GM10266 (cell line): ENCODE data around the gene PCNT.

Experiments
- DNase-seq: peaks from one replicate; pipeline ENCODE4 v3.0.0; 2012; ENCODE audit errors: extremely low spot score
- CTCF ChIP-seq: IDR thresholded peaks from 2 replicates; pipeline ENCODE4 v1.5.1; 2012; ENCODE audit warnings: mild to moderate bottlenecking, low read depth; ENCODE audit not compliant: control insufficient read depth, insufficient read depth; ENCODE audit errors: missing control alignments

Gene PCNT

GRCh38 chr21:46393941-46394594, 70.1 kb downstream of the PCNT start:
- DNase-seq = no peak
- no peak for TF ChIP-seq CTCF

GRCh38 chr21:46394595-46395104, 70.7 kb downstream of the PCNT start:
- no peak for TF ChIP-seq CTCF
- no peak for DNase-seq

- no peak for DNase-seq
- no peak for TF ChIP-seq CTCF
Observed at GRCh38 chr21:46397211-46397905, 73.4 kb downstream of the PCNT start.

GRCh38 chr21:46397993-46398392, 74.0 kb downstream of the PCNT start:
- no peak for DNase-seq
- TF ChIP-seq CTCF = no peak

- TF ChIP-seq CTCF = no peak
- no peak for DNase-seq
Observed at GRCh38 chr21:46399129-46399528, 75.2 kb downstream of the PCNT start.

- no peak for TF ChIP-seq CTCF
- no peak for DNase-seq
Observed at GRCh38 chr21:46399686-46400085, 75.7 kb downstream of the PCNT start.
